SKM-1 treated with dmso at 0.1 percent for 144 hours (cell line): ENCODE measurements around the gene NLRP1.
"Not testable (repeated sequence)": the region's sequence is repeated elsewhere in the genome, so short reads cannot be mapped to it uniquely, and the experiment has no call there.

Source experiments
- DNase-seq: peaks from one replicate; lab custom pipeline; 2025; ENCODE audit not compliant: unreplicated experiment; lab: John Stamatoyannopoulos, UW

The NLRP1 gene

GRCh38 chr17:5588584-5588983 lies 4.3 kb upstream of the NLRP1 start:
- DNase-seq, result no peak

- peak; percentile 44 for DNase-seq
Observed at GRCh38 chr17:5587438-5588032, 3.2 kb upstream of the NLRP1 start.

- DNase-seq, result no peak
Observed at GRCh38 chr17:5585836-5586521, 1.7 kb upstream of the NLRP1 start.

- no peak for DNase-seq
Observed at GRCh38 chr17:5585287-5585794, 1.0 kb upstream of the NLRP1 start.

GRCh38 chr17:5583426-5584382 lies 605 bp downstream of the NLRP1 start:
- no peak for DNase-seq

- DNase-seq, result no peak
Observed at GRCh38 chr17:5582209-5583185, 1.8 kb downstream of the NLRP1 start.

- no peak for DNase-seq
Observed at GRCh38 chr17:5581655-5582054, 2.7 kb downstream of the NLRP1 start.

DNA sequence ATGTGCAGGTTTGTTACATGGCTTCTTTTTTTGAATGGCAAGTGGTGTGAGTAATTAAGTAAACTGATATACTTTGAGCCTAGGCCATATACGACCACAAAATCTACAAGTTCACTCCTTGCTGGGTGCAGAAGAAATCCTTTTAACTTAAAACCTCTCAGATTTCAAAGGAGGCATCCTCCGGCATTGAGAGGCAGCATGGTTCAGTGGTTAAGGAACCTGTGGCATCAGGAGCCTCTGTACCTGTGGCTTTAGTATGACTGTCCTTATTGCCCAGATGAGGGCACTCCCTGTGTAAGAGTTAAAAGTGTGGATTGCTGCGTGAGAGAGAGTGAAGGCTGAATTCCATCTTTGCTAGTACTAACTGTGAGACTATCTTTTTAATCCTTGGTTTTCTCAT lies 3.3 kb downstream of the NLRP1 start:
- DNase-seq, result no peak

- DNase-seq, result peak; percentile 45
Observed at GRCh38 chr17:5580367-5580766, 3.9 kb downstream of the NLRP1 start.

DNA sequence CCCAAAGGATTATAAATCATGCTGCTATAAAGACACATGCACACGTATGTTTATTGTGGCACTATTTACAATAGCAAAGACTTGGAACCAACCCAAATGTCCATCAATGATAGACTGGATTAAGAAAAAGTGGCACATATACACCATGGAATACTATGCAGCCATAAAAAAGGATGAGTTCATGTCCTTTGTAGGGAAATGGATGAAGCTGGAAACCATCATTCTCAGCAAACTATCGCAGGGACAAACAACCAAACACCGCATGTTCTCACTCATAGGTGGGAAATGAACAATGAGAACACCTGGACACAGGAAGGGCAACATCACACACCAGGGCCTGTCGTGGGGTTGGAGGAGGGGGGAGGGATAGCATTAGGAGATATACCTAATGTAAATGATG lies 5.5 kb downstream of the NLRP1 start:
- not testable (repeated sequence) for DNase-seq

GRCh38 chr17:5573017-5573416 lies 11.3 kb downstream of the NLRP1 start:
- DNase-seq, result not testable (repeated sequence)

DNA sequence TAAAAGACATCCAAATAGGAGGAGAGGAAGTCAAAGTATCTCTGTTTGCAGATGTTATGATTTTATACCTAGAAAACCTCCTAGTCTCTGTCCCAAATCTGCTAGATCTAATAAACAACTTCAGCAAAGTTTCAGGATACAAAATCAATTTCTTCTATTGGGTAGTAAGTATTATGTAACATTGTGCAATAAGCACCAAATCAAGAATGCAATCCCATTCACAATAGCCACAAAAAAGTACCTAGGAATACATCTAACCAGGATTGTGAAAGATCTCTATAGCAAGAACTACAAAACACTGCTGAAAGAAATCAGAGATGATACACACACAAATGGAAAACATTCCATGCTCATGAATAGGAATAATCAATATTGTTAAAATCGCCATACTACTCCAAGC lies 13.0 kb downstream of the NLRP1 start:
- no peak for DNase-seq

- DNase-seq, result no peak
Observed at GRCh38 chr17:5565808-5566207, 18.5 kb downstream of the NLRP1 start.

GRCh38 chr17:5563456-5563855 lies 20.9 kb downstream of the NLRP1 start:
- no peak for DNase-seq

GRCh38 chr17:5562661-5563360 lies 21.5 kb downstream of the NLRP1 start:
- DNase-seq, result no peak

GRCh38 chr17:5561736-5562571 lies 22.4 kb downstream of the NLRP1 start:
- no peak for DNase-seq

DNA sequence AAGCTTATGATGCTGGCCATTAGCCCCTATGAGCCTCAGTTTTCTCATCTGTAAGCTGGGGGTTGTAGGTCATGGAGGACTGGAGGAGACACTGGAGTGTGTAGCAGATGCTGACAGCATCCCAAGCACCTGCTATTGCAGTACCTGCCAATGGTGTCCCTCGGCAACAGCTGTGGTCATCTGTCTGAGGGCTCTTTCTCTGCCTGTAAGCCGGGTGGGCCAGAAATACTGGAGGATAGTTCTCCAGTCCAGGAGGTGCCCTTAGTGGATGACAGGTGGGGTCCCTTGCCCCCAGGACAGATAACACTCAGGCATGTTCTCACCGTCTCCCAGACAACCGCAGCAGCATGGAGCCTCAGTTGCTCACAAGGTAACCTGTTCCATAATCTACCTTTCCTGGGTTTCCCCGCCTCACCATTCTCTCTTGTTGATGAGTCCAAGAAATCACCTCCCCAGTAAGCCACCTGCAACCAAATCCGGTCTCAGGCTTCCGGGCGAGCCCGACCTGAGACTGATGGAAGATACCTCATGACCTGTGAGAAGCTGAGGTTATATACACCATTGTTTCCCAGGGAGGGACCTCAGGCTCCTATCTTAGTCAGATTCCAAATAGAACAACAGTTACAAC lies 23.8 kb downstream of the NLRP1 start:
- no peak for DNase-seq
